ENCODE data around the gene TYMP. TPM values are rescaled to one million over a fixed set of nuclear protein-coding genes. Genes with fewer than 3 reads are reported as not detected.

The TYMP gene
- total and polyA plus RNA-seq, 10 of the 15 experiments (the other 5 are each of a cell fraction or from before 2014, with no cell fraction given): 0.42 to 57.8 (median 24.6) TPM

DNA sequence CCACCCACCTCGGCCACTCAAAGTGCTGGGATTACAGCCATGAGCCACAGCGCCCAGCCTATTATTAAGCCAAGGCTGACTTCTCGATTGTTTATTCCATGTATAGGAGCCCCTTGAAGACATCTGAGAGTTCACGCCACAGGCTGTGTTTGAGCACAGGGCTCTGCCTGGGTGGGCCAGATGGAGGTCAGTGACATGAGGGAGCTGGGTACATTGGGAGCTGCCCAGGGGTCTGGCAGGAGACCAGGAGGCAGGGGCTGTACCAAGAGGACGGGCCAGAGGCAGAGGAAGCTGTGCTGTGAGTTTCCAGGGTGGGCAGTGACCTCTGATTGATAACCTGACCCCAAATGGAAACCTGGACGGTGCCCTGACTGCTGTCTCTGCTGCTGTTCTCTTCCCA is 27.7 kb downstream of the TYMP start (continued):
- TF ChIP-seq, protein P1, sequence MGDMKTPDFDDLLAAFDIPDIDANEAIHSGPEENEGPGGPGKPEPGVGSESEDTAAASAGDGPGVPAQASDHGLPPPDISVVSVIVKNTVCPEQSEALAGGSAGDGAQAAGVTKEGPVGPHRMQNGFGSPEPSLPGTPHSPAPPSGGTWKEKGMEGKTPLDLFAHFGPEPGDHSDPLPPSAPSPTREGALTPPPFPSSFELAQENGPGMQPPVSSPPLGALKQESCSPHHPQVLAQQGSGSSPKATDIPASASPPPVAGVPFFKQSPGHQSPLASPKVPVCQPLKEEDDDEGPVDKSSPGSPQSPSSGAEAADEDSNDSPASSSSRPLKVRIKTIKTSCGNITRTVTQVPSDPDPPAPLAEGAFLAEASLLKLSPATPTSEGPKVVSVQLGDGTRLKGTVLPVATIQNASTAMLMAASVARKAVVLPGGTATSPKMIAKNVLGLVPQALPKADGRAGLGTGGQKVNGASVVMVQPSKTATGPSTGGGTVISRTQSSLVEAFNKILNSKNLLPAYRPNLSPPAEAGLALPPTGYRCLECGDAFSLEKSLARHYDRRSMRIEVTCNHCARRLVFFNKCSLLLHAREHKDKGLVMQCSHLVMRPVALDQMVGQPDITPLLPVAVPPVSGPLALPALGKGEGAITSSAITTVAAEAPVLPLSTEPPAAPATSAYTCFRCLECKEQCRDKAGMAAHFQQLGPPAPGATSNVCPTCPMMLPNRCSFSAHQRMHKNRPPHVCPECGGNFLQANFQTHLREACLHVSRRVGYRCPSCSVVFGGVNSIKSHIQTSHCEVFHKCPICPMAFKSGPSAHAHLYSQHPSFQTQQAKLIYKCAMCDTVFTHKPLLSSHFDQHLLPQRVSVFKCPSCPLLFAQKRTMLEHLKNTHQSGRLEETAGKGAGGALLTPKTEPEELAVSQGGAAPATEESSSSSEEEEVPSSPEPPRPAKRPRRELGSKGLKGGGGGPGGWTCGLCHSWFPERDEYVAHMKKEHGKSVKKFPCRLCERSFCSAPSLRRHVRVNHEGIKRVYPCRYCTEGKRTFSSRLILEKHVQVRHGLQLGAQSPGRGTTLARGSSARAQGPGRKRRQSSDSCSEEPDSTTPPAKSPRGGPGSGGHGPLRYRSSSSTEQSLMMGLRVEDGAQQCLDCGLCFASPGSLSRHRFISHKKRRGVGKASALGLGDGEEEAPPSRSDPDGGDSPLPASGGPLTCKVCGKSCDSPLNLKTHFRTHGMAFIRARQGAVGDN (IDR thresholded peaks at IDR 0.05): no peak
- TF ChIP-seq HDAC6 (IDR thresholded peaks at IDR 0.05; ENCODE audit: unreplicated experiment): no peak
- no peak for TF ChIP-seq NBN (IDR thresholded peaks at IDR 0.05)
- TF ChIP-seq, protein P2, sequence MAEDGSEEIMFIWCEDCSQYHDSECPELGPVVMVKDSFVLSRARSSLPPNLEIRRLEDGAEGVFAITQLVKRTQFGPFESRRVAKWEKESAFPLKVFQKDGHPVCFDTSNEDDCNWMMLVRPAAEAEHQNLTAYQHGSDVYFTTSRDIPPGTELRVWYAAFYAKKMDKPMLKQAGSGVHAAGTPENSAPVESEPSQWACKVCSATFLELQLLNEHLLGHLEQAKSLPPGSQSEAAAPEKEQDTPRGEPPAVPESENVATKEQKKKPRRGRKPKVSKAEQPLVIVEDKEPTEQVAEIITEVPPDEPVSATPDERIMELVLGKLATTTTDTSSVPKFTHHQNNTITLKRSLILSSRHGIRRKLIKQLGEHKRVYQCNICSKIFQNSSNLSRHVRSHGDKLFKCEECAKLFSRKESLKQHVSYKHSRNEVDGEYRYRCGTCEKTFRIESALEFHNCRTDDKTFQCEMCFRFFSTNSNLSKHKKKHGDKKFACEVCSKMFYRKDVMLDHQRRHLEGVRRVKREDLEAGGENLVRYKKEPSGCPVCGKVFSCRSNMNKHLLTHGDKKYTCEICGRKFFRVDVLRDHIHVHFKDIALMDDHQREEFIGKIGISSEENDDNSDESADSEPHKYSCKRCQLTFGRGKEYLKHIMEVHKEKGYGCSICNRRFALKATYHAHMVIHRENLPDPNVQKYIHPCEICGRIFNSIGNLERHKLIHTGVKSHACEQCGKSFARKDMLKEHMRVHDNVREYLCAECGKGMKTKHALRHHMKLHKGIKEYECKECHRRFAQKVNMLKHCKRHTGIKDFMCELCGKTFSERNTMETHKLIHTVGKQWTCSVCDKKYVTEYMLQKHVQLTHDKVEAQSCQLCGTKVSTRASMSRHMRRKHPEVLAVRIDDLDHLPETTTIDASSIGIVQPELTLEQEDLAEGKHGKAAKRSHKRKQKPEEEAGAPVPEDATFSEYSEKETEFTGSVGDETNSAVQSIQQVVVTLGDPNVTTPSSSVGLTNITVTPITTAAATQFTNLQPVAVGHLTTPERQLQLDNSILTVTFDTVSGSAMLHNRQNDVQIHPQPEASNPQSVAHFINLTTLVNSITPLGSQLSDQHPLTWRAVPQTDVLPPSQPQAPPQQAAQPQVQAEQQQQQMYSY (CRISPR knock-in tag; IDR thresholded peaks at IDR 0.05): no peak

DNA sequence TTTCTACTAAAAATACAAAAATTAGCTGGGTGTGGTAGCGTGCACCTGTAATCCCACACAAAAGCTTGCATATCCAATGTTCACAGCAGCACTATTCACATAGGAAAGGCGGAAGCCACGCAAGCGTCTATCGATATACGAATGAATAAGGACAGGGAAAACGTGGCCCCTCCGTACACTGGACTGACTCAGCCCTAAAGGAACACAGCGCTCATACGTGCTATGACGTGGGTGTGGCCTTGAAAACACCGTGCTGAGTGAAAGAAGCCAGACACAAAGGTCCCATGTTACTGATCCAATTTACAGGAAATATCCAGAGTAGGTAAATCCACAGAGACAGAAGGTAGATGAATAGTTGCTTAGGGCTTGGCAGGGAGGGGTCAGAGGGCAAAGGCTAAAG is 29.4 kb downstream of the TYMP start:
- intact Hi-C loops (cut with micrococcal nuclease; ENCODE audit: unreplicated experiment) (no loop called here), in situ Hi-C loops (cut with MboI) (no loop called here)
- Histone ChIP-seq H3K36me3 (ENCODE audit: control insufficient read depth in 2 of 2, insufficient read depth in 2 of 2, low read length in 1 of 2) (peaks cover under 1 to 8% of the 10 kb centered on the region in 2 experiments; a peak in 3 of 4 replicates), H4K20me1 (ENCODE audit: control insufficient read depth, insufficient read depth) (no peaks in the 10 kb centered on the region), H2AFZ (ENCODE audit: control insufficient read depth, low read depth, low read length) (no peak overlapping the region), H3K4me1 (ENCODE audit: control insufficient read depth, insufficient read depth, low read length) (no peaks in the 10 kb centered on the region; the same call in 1 of the 2 replicates), H3K9ac (ENCODE audit: control insufficient read depth, insufficient read depth, low read length) (no peak overlapping the region), H3K27ac (ENCODE audit: control insufficient read depth, insufficient read depth) (no peak overlapping the region), H3K27me3 (replicated peaks in 1 of 2; ENCODE audit: control insufficient read depth in 2 of 2, insufficient read depth in 2 of 2, low read length in 1 of 2) (no peaks in the 10 kb centered on the region), H3K4me2 (ENCODE audit: control insufficient read depth, insufficient read depth) (no peak overlapping the region), H3K79me2 (ENCODE audit: control insufficient read depth, insufficient read depth, low read length) (no peaks in the 10 kb centered on the region), H3K4me3 (no peak overlapping the region), H3K9me3 (replicated peaks; ENCODE audit: control insufficient read depth, insufficient read depth, low read length) (no peaks in the 10 kb centered on the region)
- 96% methylated on average over 12 of the region's 12 CpGs for WGBS (ENCODE audit: insufficient coverage, insufficient replicate concordance, low lambda C conversion rate, missing lambda C conversion rate)
- ChIA-PET POLR2A (no interaction called here), SMC1A (ENCODE audit: uncharacterized antibody, unreplicated experiment) (no interaction called here), RAD21 (ENCODE audit: unreplicated experiment) (interaction anchor here (1.2 kb wide), 1 partner anchor 120 kb away, joined by 3 read pairs; no protein-coding TSS in a partner anchor), CTCF (interaction anchor here (1.4 to 4.8 kb wide), 2 partner anchors 10 to 120 kb away, joined by 3 to 28 read pairs; no protein-coding TSS in a partner anchor)
- ATAC-seq (no peak), FAIRE-seq (no peak), DNase-seq (ENCODE audit: low read depth, low spot score) (no peak)
- no TSS peak for BruUV-seq (replicated peaks)
- no peak for TF ChIP-seq TARDBP (IDR thresholded peaks at IDR 0.05; ENCODE audit: borderline replicate concordance)
- TF ChIP-seq, protein P3, sequence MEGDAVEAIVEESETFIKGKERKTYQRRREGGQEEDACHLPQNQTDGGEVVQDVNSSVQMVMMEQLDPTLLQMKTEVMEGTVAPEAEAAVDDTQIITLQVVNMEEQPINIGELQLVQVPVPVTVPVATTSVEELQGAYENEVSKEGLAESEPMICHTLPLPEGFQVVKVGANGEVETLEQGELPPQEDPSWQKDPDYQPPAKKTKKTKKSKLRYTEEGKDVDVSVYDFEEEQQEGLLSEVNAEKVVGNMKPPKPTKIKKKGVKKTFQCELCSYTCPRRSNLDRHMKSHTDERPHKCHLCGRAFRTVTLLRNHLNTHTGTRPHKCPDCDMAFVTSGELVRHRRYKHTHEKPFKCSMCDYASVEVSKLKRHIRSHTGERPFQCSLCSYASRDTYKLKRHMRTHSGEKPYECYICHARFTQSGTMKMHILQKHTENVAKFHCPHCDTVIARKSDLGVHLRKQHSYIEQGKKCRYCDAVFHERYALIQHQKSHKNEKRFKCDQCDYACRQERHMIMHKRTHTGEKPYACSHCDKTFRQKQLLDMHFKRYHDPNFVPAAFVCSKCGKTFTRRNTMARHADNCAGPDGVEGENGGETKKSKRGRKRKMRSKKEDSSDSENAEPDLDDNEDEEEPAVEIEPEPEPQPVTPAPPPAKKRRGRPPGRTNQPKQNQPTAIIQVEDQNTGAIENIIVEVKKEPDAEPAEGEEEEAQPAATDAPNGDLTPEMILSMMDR (IDR thresholded peaks at IDR 0.05 in 2 of 3, conservative IDR thresholded peaks at IDR 0.05 in 1 of 3; ENCODE audit: control insufficient read depth in 2 of 3, extremely low read depth in 1 of 3, insufficient read depth in 1 of 3, low read depth in 3 of 3, low read length in 3 of 3): no peak
- TF ChIP-seq MEF2A (IDR thresholded peaks at IDR 0.05; ENCODE audit: insufficient read depth, low read depth, low read length): no peak
- no peak for TF ChIP-seq KLF5 (IDR thresholded peaks at IDR 0.05; ENCODE audit: partially characterized antibody)
- TF ChIP-seq CHD2 (IDR thresholded peaks at IDR 0.05; ENCODE audit: borderline replicate concordance, low read depth, low read length): no peak
- TF ChIP-seq JUNB (IDR thresholded peaks at IDR 0.05): no peak
- TF ChIP-seq ESRRA (IDR thresholded peaks at IDR 0.05; ENCODE audit: low read length): no peak
- TF ChIP-seq FOXM1 (IDR thresholded peaks at IDR 0.05; ENCODE audit: low read depth, low read length): no peak
- no peak for TF ChIP-seq MEF2B (IDR thresholded peaks at IDR 0.05; ENCODE audit: partially characterized antibody, poor library complexity, severe bottlenecking)
